Ovary (tissue), 9 donors: ENCODE measurements around the gene SPATA22. TPM values are rescaled to one million over a fixed set of nuclear protein-coding genes. Genes with fewer than 3 reads are reported as not detected.
A peak's percentile ranks its signal among the peaks of the same experiment; 100 is the strongest.

Experiments used
- DNase-seq, 5 donors: peaks; one replicate each; pipeline ENCODE4 v3.0.0-alpha.2; 2019 to 2020
- H3K27ac ChIP-seq, 2 donors: fragments of 200-600 bp; one replicate each; pipeline versions ENCODE4 v1.5.1 to v1.8.0; 2019 to 2022
- H3K27me3 ChIP-seq: fragments of 200-600 bp; one replicate; pipeline ENCODE4 v1.8.0; 2022
- H3K36me3 ChIP-seq: fragments of 200-600 bp; sonication (generic); one replicate; pipeline ENCODE4 v1.5.1; 2019
- H3K4me1 ChIP-seq: one replicate; pipeline ENCODE4 v1.8.1; 2013; ENCODE audit warnings: mild to moderate bottlenecking, moderate library complexity; ENCODE audit not compliant: insufficient read depth
- H3K4me3 ChIP-seq: fragments of 200-600 bp; sonication (generic); one replicate; pipeline ENCODE4 v1.5.1; 2017
- H3K9me3 ChIP-seq, 2 donors: fragments of 200-600 bp in 1 of 2; sonication (generic) in 1 of 2; one replicate each; pipeline versions ENCODE4 v1.5.1 to v1.8.1; 2013 to 2019; ENCODE audit warnings: mild to moderate bottlenecking in 1 of 2, moderate library complexity in 1 of 2
- EP300 ChIP-seq: sonication (generic); formaldehyde crosslinking; IDR thresholded peaks from one replicate; pipeline ENCODE4 v1.6.1; 2017; ENCODE audit warnings: antibody characterized with exemption
- POLR2A ChIP-seq: fragments of 450-650 bp; IDR thresholded peaks from one replicate; pipeline ENCODE4 v1.6.1; 2017; ENCODE audit warnings: antibody characterized with exemption, mild to moderate bottlenecking, moderate library complexity
- WGBS, 3 donors: extraction: QIAGEN DNeasy Blood & Tissue Kit in 1 of 3; methylation state at CpG; one replicate each; pipeline versions ENCODE4 v1.1.5 to v1.1.7; 2013 to 2017; 5-methylcytosine and 5-hydroxymethylcytosine counted together
- intact Hi-C, 4 donors: fragments of 100-400 bp; cut with DNase I; formaldehyde crosslinking; loops; one replicate each; pipeline versions ENCODE4 v1.11.0 to v1.15.1; 2022 to 2023
- polyA plus RNA-seq, 2 donors: library from polyadenylated mRNA; stranded (reverse); fragments of 200-250 nt in 1 of 2; fragments of 350-450 nt in 1 of 2; fragmentation: Illumina TruSeq in 1 of 2; extraction: RNeasy Lipid Tissue Mini Kit (QIAGEN cat#74804) in 1 of 2; gene quantifications; one replicate each; pipeline ENCODE4 v1.2.3, GENCODE V29; 2013 to 2014
- total RNA-seq, 7 donors: library from RNA; depleted of rRNA in 2 of 7; stranded (reverse); fragments of >200 nt in 2 of 7; fragmentation: NEBNext Ultra II Directional in 3 of 7; extraction: Animal tissue kit (Norgen Biotek cat#: 25700) in 3 of 7; gene quantifications; one replicate each; pipeline versions ENCODE4 v1.1.0 to v1.2.4, GENCODE V29; 2016 to 2023
- TF ChIP-seq, protein P1 (sequence below), 3 donors: fragments of 450-650 bp in 2 of 3; fragments of 200-600 bp in 1 of 3; IDR thresholded peaks; one replicate each; pipeline versions ENCODE4 v1.5.1 to v1.8.0; 2016 to 2022; ENCODE audit warnings: antibody characterized with exemption in 3 of 3, mild to moderate bottlenecking in 1 of 3
- donor health status: DM: no; HTN: no; CAD: no; lungs with moderate emphysema.
- donor health status: DM: no; HTN: no; CAD: no.
- donor health status: Bipolar disorder and iron deficiency.
- donor health status: DM: yes; HTN: yes; CAD: no.
- donor health status: DM: no; HTN: no; CAD: no.
- donor health status: DM: yes; HTN: yes; CAD: no.

SPATA22 gene
- total and polyA plus RNA-seq, 9 donors, result 0.30 to 0.89 (median 0.40) TPM; not detected in 6

DNA sequence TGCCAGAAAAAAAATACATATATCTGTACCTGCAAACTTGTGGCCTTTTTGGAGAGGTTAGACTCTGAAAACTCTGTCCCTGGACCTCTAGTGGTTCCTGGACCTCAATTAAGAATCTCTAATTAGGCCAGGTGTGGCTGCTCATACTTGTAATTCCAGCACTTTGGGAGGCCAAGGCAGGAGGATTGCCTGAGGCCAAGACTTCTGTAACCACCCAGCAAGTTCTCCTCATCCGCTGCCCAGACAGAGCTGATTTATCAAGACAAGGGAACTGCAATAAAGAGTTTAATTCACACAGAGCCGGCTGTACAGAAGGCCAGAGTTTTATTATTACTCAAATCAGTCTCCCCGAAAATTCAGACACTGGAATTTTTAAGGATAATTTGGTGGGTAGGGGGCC is 8.4 kb upstream of the SPATA22 start:
- H3K4me3 ChIP-seq, result no peak overlapping the region
- WGBS, 3 donors, result 88 to 98% (median 89%) methylated on average over 3 of the region's 3 CpGs
- H3K4me1 ChIP-seq, result peaks cover 1% of the 10 kb centered on the region
- H3K27ac ChIP-seq, result no peak overlapping the region
- no peaks in the 10 kb centered on the region for H3K9me3 ChIP-seq
- TF ChIP-seq, protein P1, sequence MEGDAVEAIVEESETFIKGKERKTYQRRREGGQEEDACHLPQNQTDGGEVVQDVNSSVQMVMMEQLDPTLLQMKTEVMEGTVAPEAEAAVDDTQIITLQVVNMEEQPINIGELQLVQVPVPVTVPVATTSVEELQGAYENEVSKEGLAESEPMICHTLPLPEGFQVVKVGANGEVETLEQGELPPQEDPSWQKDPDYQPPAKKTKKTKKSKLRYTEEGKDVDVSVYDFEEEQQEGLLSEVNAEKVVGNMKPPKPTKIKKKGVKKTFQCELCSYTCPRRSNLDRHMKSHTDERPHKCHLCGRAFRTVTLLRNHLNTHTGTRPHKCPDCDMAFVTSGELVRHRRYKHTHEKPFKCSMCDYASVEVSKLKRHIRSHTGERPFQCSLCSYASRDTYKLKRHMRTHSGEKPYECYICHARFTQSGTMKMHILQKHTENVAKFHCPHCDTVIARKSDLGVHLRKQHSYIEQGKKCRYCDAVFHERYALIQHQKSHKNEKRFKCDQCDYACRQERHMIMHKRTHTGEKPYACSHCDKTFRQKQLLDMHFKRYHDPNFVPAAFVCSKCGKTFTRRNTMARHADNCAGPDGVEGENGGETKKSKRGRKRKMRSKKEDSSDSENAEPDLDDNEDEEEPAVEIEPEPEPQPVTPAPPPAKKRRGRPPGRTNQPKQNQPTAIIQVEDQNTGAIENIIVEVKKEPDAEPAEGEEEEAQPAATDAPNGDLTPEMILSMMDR (IDR thresholded peaks at IDR 0.05), result no peak
- no peak for TF ChIP-seq POLR2A
- TF ChIP-seq EP300, result no peak
- H3K27me3 ChIP-seq, result no peaks in the 10 kb centered on the region
- DNase-seq, result no peak
- H3K36me3 ChIP-seq, result no peaks in the 10 kb centered on the region
- intact Hi-C loops, result no loop called here

DNA sequence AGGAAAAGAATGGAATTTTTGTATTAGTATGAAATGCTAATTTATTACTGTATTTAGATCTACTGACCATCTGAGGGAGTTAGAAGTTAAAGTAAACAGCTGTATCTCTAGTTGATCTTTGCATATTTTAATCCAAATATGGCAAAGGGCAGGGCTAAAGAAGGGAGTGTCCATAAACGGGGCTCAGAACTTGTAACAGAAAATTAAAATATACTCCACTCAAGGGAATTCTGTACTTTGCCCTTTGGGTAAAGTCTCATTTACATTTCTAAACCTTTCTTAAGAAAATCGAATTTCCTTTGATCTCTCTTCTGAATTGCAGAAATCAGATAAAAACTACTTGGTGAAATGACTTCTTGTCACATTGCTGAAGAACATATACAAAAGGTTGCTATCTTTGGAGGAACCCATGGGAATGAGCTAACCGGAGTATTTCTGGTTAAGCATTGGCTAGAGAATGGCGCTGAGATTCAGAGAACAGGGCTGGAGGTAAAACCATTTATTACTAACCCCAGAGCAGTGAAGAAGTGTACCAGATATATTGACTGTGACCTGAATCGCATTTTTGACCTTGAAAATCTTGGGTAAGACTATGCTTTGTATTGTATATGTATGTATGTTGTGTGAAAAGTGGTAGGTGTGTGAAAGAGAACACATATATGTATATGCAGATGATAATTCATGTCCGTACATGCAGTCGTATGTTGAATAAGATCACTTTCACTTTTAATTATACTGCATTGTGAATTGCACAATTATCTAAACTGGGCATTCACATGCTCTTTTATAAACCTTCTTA is 4.4 kb upstream of the SPATA22 start, which contains the start of gene ASPA:
Gene ASPA, plus strand, starts transcription at position 186 of the 799 bp plus-strand sequence. Its CDS starts 163 bp downstream, at position 349.
- TF ChIP-seq EP300 (no peak), POLR2A (no peak)
- TF ChIP-seq, protein P1 (IDR thresholded peaks at IDR 0.05), result no peak
- intact Hi-C loops, result no loop called here
- H3K4me3 ChIP-seq, result peak within 1 kb of the TSS; percentile 19

DNA sequence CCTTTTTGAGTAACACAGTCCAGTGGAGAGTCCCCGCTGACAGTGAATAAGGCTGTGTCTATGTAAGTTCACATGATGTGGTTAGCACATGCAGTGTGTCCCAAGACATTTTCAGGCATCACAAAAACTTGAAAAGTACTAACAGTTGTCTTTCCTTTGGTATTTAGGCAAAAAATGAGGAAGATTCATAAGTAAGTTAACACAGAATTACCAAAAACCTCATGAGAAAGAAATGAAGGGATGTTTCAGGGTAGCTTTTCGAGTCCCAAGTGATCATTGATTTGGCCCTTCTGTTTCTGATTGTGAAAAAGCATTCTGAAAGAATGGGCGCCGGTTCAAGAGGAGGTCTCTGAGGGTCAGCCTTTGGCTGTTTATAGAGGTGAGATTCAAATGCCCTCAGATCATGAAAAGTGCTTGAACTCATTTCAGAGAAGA is 3.6 kb upstream of the SPATA22 start:
- 55 to 64% (median 62%) methylated on average over 4 of the region's 4 CpGs for WGBS, 3 donors
- no peaks in the 10 kb centered on the region for H3K9me3 ChIP-seq
- no peaks in the 10 kb centered on the region for H3K27me3 ChIP-seq
- no peak overlapping the region for H3K4me3 ChIP-seq
- intact Hi-C loops, result no loop called here
- H3K4me1 ChIP-seq, result peaks cover 1% of the 10 kb centered on the region
- no peaks in the 10 kb centered on the region for H3K36me3 ChIP-seq
- DNase-seq, result no peak
- H3K27ac ChIP-seq, result no peak overlapping the region
- TF ChIP-seq, protein P1 (IDR thresholded peaks at IDR 0.05), result no peak
- TF ChIP-seq EP300, result no peak
- no peak for TF ChIP-seq POLR2A

More for the DNA sequence above, 4.4 kb upstream of the SPATA22 start, which contains the start of gene ASPA:
- Histone ChIP-seq H3K36me3 (no peaks in the 10 kb centered on the region), H3K27me3 (no peaks in the 10 kb centered on the region), H3K27ac (peak within 1 kb of the TSS in 1 of 2 donors; percentile 0), H3K4me1 (peaks cover 1% of the 10 kb centered on the region), H3K9me3 (no peaks in the 10 kb centered on the region)
- 14 to 41% (median 25%) methylated on average over 7 of the region's 7 CpGs for WGBS, 3 donors
- DNase-seq, result no peak

DNA sequence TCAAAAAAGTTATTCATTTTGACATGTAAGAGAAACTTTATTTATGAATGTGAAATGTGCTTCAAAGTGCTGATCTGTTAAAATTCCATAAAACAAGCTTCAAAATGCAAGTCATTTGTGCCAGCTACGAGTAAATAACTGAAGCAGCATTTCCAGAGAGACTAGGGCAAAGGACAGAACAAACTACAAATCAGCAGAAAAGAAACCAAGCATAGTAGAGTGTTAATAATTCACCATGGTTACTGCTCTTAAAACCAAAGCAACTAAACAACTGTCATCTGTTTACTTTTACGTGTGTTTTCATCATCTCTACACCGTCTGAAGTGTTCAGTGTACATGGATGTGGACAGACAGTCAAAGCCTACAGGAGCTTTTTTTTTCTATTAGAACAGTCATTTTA is 2.6 kb upstream of the SPATA22 start:
- TF ChIP-seq, protein P1 (IDR thresholded peaks at IDR 0.05), result no peak
- TF ChIP-seq EP300, result no peak
- no peak for TF ChIP-seq POLR2A
- Histone ChIP-seq H3K4me3 (no peak overlapping the region), H3K36me3 (no peaks in the 10 kb centered on the region), H3K27me3 (no peaks in the 10 kb centered on the region), H3K27ac (peak overlapping the region in 1 of 2 donors; percentile 19), H3K9me3 (no peaks in the 10 kb centered on the region), H3K4me1 (peaks cover 1% of the 10 kb centered on the region)
- no peak for DNase-seq
- 6 to 8% (median 7%) methylated on average over 3 of the region's 3 CpGs for WGBS, 3 donors
- intact Hi-C loops, result no loop called here
